ENCODE results near the gene HMCN2. TPM values are rescaled to one million over a fixed set of nuclear protein-coding genes. Genes with fewer than 3 reads are reported as not detected.

HMCN2 gene
- polyA plus RNA-seq, 2 of the 4 experiments (the other 2 are of a cell fraction): 0.01 TPM; not detected in 1

DNA sequence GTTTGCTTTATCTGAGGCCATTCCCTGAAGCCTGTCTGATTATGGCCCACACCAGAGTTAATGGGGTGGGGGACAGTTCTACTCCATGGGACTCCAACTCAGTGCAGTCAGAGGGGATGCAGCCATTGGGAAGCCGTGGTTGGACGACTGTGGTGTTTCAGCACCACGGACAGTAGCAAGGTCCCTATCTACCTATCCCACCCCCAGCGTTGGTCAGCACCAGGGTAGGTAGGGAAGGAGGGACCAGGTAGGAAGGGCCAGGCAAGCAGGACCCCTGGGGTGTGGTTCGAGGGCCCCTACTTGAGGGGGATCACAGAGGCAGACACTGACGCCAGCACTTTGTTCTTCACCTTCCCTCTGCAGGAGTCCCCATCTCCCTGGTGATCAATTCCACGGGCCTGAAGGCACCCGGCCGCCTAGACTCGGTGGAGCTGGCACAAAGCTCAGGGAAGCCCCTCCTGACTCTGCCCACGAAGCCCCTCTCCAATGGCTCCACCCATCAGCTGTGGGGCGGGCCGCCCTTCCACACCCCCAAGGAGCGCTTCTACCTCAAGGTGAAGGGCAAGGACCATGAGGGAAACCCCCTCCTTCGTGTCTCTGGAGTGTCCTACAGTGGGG lies 33.2 kb downstream of the HMCN2 start:
- POLR2A ChIA-PET: no interaction called here
- H3K4me2 ChIP-seq: no peak overlapping the region
- DNase-seq (ENCODE audit: low read depth in 1 of 2, low spot score in 1 of 2): no peak
- 22% methylated on average over 12 of the region's 15 CpGs for WGBS (ENCODE audit: missing lambda C conversion rate)
- H3K4me3 ChIP-seq: no peak overlapping the region
- no peaks in the 10 kb centered on the region for H3K4me1 ChIP-seq
- H3K9me3 ChIP-seq: no peaks in the 10 kb centered on the region
- no peak for FAIRE-seq
- no peak overlapping the region for H3K27ac ChIP-seq
- ATAC-seq: 0 out of 6 replicates have a peak, but pooled peaks of 1 of the 2 experiments have one; percentile 30
- CTCF ChIA-PET: interaction anchor here (1.2 kb wide), 2 partner anchors 10 to 63 kb away, joined by 3 to 5 read pairs; no protein-coding TSS in a partner anchor
- TF ChIP-seq HOXB13 (CRISPR knock-in tag; IDR thresholded peaks at IDR 0.05; ENCODE audit: low read depth) (no peak), CEBPB (IDR thresholded peaks at IDR 0.05) (no peak), MYC (IDR thresholded peaks at IDR 0.05; ENCODE audit: borderline replicate concordance, low read length) (no peak), GATA3 (IDR thresholded peaks at IDR 0.05; ENCODE audit: borderline replicate concordance) (no peak), NFE2L2 (conservative IDR thresholded peaks at IDR 0.05; ENCODE audit: low read length) (no peak), ZFP36 (IDR thresholded peaks at IDR 0.05; ENCODE audit: borderline replicate concordance, partially characterized antibody) (no peak)
- TF ChIP-seq, protein P1, sequence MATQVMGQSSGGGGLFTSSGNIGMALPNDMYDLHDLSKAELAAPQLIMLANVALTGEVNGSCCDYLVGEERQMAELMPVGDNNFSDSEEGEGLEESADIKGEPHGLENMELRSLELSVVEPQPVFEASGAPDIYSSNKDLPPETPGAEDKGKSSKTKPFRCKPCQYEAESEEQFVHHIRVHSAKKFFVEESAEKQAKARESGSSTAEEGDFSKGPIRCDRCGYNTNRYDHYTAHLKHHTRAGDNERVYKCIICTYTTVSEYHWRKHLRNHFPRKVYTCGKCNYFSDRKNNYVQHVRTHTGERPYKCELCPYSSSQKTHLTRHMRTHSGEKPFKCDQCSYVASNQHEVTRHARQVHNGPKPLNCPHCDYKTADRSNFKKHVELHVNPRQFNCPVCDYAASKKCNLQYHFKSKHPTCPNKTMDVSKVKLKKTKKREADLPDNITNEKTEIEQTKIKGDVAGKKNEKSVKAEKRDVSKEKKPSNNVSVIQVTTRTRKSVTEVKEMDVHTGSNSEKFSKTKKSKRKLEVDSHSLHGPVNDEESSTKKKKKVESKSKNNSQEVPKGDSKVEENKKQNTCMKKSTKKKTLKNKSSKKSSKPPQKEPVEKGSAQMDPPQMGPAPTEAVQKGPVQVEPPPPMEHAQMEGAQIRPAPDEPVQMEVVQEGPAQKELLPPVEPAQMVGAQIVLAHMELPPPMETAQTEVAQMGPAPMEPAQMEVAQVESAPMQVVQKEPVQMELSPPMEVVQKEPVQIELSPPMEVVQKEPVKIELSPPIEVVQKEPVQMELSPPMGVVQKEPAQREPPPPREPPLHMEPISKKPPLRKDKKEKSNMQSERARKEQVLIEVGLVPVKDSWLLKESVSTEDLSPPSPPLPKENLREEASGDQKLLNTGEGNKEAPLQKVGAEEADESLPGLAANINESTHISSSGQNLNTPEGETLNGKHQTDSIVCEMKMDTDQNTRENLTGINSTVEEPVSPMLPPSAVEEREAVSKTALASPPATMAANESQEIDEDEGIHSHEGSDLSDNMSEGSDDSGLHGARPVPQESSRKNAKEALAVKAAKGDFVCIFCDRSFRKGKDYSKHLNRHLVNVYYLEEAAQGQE (IDR thresholded peaks at IDR 0.05): peak; percentile 94

DNA sequence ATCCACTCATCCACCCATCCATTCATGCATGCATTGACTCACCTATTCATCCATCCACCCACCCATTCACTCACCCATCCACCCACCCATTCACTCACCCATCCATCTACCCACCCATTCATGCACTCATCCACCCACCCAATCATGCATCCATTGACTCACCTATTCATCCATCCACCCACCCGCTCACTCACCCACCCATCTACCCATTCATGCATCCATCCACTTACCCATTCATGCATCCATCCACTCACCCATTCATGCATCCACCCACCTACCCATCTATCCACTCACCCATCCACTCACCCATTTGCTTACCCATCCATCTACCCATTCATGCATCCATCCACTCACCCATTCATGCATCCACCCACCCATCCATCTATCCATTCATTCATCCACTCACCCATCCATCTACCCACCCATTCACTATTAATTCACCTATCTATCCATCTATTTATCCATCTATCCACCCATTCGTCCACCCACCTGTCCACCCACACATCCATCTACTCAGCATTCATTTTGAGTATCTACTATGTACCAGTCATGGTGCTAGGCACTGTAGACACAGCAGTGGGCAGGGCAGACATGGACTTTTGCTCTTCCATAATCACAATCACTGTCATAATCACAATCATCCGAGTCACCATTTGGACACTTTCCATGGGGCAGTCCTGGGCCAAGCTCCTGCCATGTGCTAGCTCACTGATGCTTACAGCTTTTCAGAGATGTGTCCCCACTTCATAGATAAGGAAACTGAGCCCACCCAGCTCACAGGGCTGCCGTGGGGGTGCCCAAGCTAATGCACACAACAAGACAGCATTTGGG lies 34.4 kb downstream of the HMCN2 start:
- H3K9me3 ChIP-seq: no peaks in the 10 kb centered on the region
- 8% methylated on average over 3 of the region's 4 CpGs for WGBS (ENCODE audit: missing lambda C conversion rate)
- no peaks in the 10 kb centered on the region for H3K4me1 ChIP-seq
- FAIRE-seq (no peak), ATAC-seq (no peak), DNase-seq (ENCODE audit: low read depth in 1 of 2, low spot score in 1 of 2) (no peak)
- H3K4me2 ChIP-seq: no peak overlapping the region
- TF ChIP-seq HOXB13 (CRISPR knock-in tag; IDR thresholded peaks at IDR 0.05; ENCODE audit: low read depth) (no peak), CBX2 (IDR thresholded peaks at IDR 0.05; ENCODE audit: borderline replicate concordance, low read depth) (no peak), MAZ (IDR thresholded peaks at IDR 0.05; ENCODE audit: borderline replicate concordance, low read depth, low read length) (no peak), FOXS1 (CRISPR knock-in tag; IDR thresholded peaks at IDR 0.05) (no peak), RFX5 (IDR thresholded peaks at IDR 0.05) (no peak), GATA3 (IDR thresholded peaks at IDR 0.05; ENCODE audit: borderline replicate concordance) (no peak), KDM1A (IDR thresholded peaks at IDR 0.05; ENCODE audit: low read depth) (no peak)
- TF ChIP-seq, protein P2, sequence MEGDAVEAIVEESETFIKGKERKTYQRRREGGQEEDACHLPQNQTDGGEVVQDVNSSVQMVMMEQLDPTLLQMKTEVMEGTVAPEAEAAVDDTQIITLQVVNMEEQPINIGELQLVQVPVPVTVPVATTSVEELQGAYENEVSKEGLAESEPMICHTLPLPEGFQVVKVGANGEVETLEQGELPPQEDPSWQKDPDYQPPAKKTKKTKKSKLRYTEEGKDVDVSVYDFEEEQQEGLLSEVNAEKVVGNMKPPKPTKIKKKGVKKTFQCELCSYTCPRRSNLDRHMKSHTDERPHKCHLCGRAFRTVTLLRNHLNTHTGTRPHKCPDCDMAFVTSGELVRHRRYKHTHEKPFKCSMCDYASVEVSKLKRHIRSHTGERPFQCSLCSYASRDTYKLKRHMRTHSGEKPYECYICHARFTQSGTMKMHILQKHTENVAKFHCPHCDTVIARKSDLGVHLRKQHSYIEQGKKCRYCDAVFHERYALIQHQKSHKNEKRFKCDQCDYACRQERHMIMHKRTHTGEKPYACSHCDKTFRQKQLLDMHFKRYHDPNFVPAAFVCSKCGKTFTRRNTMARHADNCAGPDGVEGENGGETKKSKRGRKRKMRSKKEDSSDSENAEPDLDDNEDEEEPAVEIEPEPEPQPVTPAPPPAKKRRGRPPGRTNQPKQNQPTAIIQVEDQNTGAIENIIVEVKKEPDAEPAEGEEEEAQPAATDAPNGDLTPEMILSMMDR (IDR thresholded peaks at IDR 0.05): no peak
- TF ChIP-seq, protein P3, sequence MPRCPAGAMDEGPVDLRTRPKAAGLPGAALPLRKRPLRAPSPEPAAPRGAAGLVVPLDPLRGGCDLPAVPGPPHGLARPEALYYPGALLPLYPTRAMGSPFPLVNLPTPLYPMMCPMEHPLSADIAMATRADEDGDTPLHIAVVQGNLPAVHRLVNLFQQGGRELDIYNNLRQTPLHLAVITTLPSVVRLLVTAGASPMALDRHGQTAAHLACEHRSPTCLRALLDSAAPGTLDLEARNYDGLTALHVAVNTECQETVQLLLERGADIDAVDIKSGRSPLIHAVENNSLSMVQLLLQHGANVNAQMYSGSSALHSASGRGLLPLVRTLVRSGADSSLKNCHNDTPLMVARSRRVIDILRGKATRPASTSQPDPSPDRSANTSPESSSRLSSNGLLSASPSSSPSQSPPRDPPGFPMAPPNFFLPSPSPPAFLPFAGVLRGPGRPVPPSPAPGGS (IDR thresholded peaks at IDR 0.05): no peak
- TF ChIP-seq, protein P4, sequence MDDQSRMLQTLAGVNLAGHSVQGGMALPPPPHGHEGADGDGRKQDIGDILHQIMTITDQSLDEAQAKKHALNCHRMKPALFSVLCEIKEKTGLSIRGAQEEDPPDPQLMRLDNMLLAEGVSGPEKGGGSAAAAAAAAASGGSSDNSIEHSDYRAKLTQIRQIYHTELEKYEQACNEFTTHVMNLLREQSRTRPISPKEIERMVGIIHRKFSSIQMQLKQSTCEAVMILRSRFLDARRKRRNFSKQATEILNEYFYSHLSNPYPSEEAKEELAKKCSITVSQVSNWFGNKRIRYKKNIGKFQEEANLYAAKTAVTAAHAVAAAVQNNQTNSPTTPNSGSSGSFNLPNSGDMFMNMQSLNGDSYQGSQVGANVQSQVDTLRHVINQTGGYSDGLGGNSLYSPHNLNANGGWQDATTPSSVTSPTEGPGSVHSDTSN (IDR thresholded peaks at IDR 0.05): no peak
- ChIA-PET POLR2A (no interaction called here), CTCF (interaction anchor here (1.2 to 2.3 kb wide), 4 partner anchors 10 to 64 kb away, joined by 3 to 8 read pairs (median 4); no protein-coding TSS in a partner anchor)
- H3K27ac ChIP-seq: no peak overlapping the region
- no peak overlapping the region for H3K4me3 ChIP-seq
